Measurements from ENCODE around the gene TMEM132D. TPM values are rescaled to one million over a fixed set of nuclear protein-coding genes. Genes with fewer than 3 reads are reported as not detected.

The TMEM132D gene
- total and polyA plus RNA-seq, 2 of the 4 experiments (the other 2 are of a cell fraction): not detected

GRCh38 chr12:129101816-129102215, 802.0 kb downstream of the TMEM132D start:
- H3K36me3 ChIP-seq (ENCODE audit: control insufficient read depth, insufficient read depth, low read length): no peaks in the 10 kb centered on the region
- in situ Hi-C loops (cut with MboI; ENCODE audit: low sequenced_read_pairs): no loop called here
- intact Hi-C loops (cut with micrococcal nuclease): no loop called here
- ATAC-seq (ENCODE audit: low read depth) (no peak), DNase-seq (no peak)
- H4K8ac ChIP-seq (ENCODE audit: low read depth in 2 of 2, low read length in 2 of 2): no peak overlapping the region
- H3K79me1 ChIP-seq (ENCODE audit: low read depth in 1 of 2, low read length in 2 of 2): no peaks in the 10 kb centered on the region
- H2AK9ac ChIP-seq (replicated peaks; ENCODE audit: low read depth, low read length, poor library complexity): no peak overlapping the region
- H4K5ac ChIP-seq (ENCODE audit: low read depth, low read length): no peak overlapping the region
- H2AK5ac ChIP-seq (ENCODE audit: low read depth, low read length): no peak overlapping the region
- no peak overlapping the region for H4K91ac ChIP-seq (ENCODE audit: insufficient read depth, low read depth, low read length)
- no peak overlapping the region for H2BK5ac ChIP-seq (ENCODE audit: low read depth, low read length, poor library complexity, severe bottlenecking)
- H4K20me1 ChIP-seq (ENCODE audit: insufficient read depth, low read length): no peaks in the 10 kb centered on the region
- H3K56ac ChIP-seq (ENCODE audit: extremely low read depth, insufficient read depth, low read length): no peak overlapping the region
- no peak overlapping the region for H3K4me2 ChIP-seq (ENCODE audit: low read depth, low read length)
- CTCF ChIA-PET: no interaction called here
- H2BK15ac ChIP-seq (ENCODE audit: low read depth, low read length): no peak overlapping the region
- H3K27me3 ChIP-seq (ENCODE audit: control insufficient read depth, insufficient read depth, low read length): no peaks in the 10 kb centered on the region
- no peaks in the 10 kb centered on the region for H3K9me1 ChIP-seq (ENCODE audit: insufficient read depth, low read length)
- no peak overlapping the region for H3K14ac ChIP-seq (replicated peaks; ENCODE audit: low read depth, low read length)
- no peak overlapping the region for H2BK120ac ChIP-seq (ENCODE audit: low read depth, low read length)
- no peak overlapping the region for H2BK20ac ChIP-seq (ENCODE audit: low read depth, low read length)
- no CpG with 5 or more reads among the region's 5 CpGs for WGBS, 2 experiments (ENCODE audit: extremely low coverage in 2 of 2, insufficient read length in 1 of 2)
- peaks cover 32% of the 10 kb centered on the region for H3K9me3 ChIP-seq (ENCODE audit: control insufficient read depth, insufficient read depth, low read length)
- H3K9ac ChIP-seq (ENCODE audit: low read depth, low read length): no peak overlapping the region
- POLR2A ChIA-PET (ENCODE audit: unreplicated experiment): no interaction called here
- no TSS peak for BruUV-seq (replicated peaks)
- H3K4ac ChIP-seq (ENCODE audit: low read depth, low read length): no peak overlapping the region
- no peak overlapping the region for H3K4me3 ChIP-seq (ENCODE audit: insufficient read depth, low read depth, low read length)
- no peak overlapping the region for H3K23ac ChIP-seq (ENCODE audit: low read depth, low read length)
- no peak overlapping the region for H3K27ac ChIP-seq (ENCODE audit: insufficient read depth, low read length)
- H3K18ac ChIP-seq (ENCODE audit: low read depth, low read length): no peak overlapping the region
- dilution Hi-C loops (cut with HindIII; ENCODE audit: low sequenced_read_pairs, unreplicated experiment): no loop called here
- TF ChIP-seq CHD1 (IDR thresholded peaks at IDR 0.05; ENCODE audit: low read depth, low read length) (no peak), RAD21 (IDR thresholded peaks at IDR 0.05; ENCODE audit: low read length) (no peak), NFE2L2 (IDR thresholded peaks at IDR 0.05; ENCODE audit: low read depth, low read length) (no peak), RFX5 (IDR thresholded peaks at IDR 0.05; ENCODE audit: low read depth, low read length) (no peak), MAFK (IDR thresholded peaks at IDR 0.05; ENCODE audit: low read depth, low read length) (no peak), POLR2A (IDR thresholded peaks at IDR 0.05; ENCODE audit: low read depth, low read length) (no peak), FOS (IDR thresholded peaks at IDR 0.05; ENCODE audit: low read depth, low read length) (no peak), CEBPB (IDR thresholded peaks at IDR 0.05; ENCODE audit: low read depth, low read length) (no peak)
- TF ChIP-seq, protein P1, sequence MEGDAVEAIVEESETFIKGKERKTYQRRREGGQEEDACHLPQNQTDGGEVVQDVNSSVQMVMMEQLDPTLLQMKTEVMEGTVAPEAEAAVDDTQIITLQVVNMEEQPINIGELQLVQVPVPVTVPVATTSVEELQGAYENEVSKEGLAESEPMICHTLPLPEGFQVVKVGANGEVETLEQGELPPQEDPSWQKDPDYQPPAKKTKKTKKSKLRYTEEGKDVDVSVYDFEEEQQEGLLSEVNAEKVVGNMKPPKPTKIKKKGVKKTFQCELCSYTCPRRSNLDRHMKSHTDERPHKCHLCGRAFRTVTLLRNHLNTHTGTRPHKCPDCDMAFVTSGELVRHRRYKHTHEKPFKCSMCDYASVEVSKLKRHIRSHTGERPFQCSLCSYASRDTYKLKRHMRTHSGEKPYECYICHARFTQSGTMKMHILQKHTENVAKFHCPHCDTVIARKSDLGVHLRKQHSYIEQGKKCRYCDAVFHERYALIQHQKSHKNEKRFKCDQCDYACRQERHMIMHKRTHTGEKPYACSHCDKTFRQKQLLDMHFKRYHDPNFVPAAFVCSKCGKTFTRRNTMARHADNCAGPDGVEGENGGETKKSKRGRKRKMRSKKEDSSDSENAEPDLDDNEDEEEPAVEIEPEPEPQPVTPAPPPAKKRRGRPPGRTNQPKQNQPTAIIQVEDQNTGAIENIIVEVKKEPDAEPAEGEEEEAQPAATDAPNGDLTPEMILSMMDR (conservative IDR thresholded peaks at IDR 0.05; ENCODE audit: low read depth, low read length): no peak
- H2AFZ ChIP-seq (replicated peaks; ENCODE audit: low read length, poor library complexity): no peak overlapping the region
- no peaks in the 10 kb centered on the region for H3K4me1 ChIP-seq (ENCODE audit: control insufficient read depth, insufficient read depth, low read length)
